D721Med (cell line): ENCODE data around the gene SATB1.

Experiments used
- DNase-seq: peaks from one replicate; pipeline ENCODE4 v3.0.0; 2011; ENCODE audit warnings: low spot score; ENCODE audit not compliant: insufficient read length
- FAIRE-seq: peaks from 2 replicates; lab custom pipeline; 2011; peaks lifted over from hg19 to GRCh38; lab: Jason Lieb, UNC
- CTCF ChIP-seq: IDR thresholded peaks from 2 replicates; pipeline ENCODE4 v1.5.1; 2012; ENCODE audit warnings: mild to moderate bottlenecking, control low read depth; ENCODE audit not compliant: insufficient read depth; ENCODE audit errors: missing control alignments

Gene SATB1

GRCh38 chr3:18297126-18297525 is 128.0 kb downstream of the SATB1 start:
- TF ChIP-seq CTCF: no peak
- FAIRE-seq: no peak
- no peak for DNase-seq
